OCI-LY1 (cell line): ENCODE results near the gene SS18L1.

ENCODE experiments used
- H2AFZ ChIP-seq: fragments of 200-600 bp; sonication (generic), shearing (Covaris generic); 2 replicates; pipeline ENCODE4 v1.6.0; 2014; ENCODE audit warnings: antibody characterized with exemption, mild to moderate bottlenecking, low read length
- H3F3A ChIP-seq: fragments of 200-600 bp; sonication (generic), shearing (Covaris generic); 2 replicates; pipeline ENCODE4 v1.6.0; 2014; ENCODE audit warnings: mild to moderate bottlenecking, antibody characterized with exemption, low read length, moderate library complexity; ENCODE audit not compliant: insufficient read depth
- H3K27ac ChIP-seq: fragments of 200-600 bp; sonication (generic); 2 replicates; pipeline ENCODE4 v1.5.1; 2014; ENCODE audit warnings: low read length, mixed run types, mild to moderate bottlenecking, low read depth; ENCODE audit not compliant: poor library complexity, severe bottlenecking
- H3K27me3 ChIP-seq: fragments of 200-600 bp; sonication (generic); 2 replicates; pipeline ENCODE4 v1.6.0; 2014; ENCODE audit warnings: antibody characterized with exemption, mild to moderate bottlenecking, low read length, moderate library complexity; ENCODE audit not compliant: insufficient read depth
- H3K36me3 ChIP-seq: fragments of 200-600 bp; sonication (generic); 2 replicates; pipeline ENCODE4 v1.6.1; 2014; ENCODE audit warnings: mild to moderate bottlenecking, antibody characterized with exemption, low read length, moderate library complexity, mixed read lengths; ENCODE audit not compliant: insufficient read depth
- H3K4me1 ChIP-seq: fragments of 200-600 bp; sonication (generic); 2 replicates; pipeline ENCODE4 v1.5.1; 2014; ENCODE audit warnings: mild to moderate bottlenecking, low read length, moderate library complexity; ENCODE audit not compliant: insufficient read depth, severe bottlenecking
- H3K4me2 ChIP-seq: fragments of 200-600 bp; sonication (generic), shearing (Covaris generic); 2 replicates; pipeline ENCODE4 v1.6.1; 2014; ENCODE audit warnings: low read length
- H3K4me3 ChIP-seq: fragments of 200-600 bp; sonication (generic); 2 replicates; pipeline ENCODE4 v1.5.1; 2014; ENCODE audit warnings: low read length, low read depth, mild to moderate bottlenecking, mixed read lengths; ENCODE audit not compliant: poor library complexity, severe bottlenecking
- H3K79me2 ChIP-seq: fragments of 200-600 bp; shearing (Covaris generic); 2 replicates; pipeline ENCODE4 v1.6.1; 2016; ENCODE audit warnings: mixed run types, low read length, mixed read lengths; ENCODE audit not compliant: insufficient read depth
- H3K9ac ChIP-seq: fragments of 200-600 bp; sonication (generic), shearing (Covaris generic); 2 replicates; pipeline ENCODE4 v1.6.1; 2014; ENCODE audit warnings: mild to moderate bottlenecking, low read length, mixed read lengths
- H3K9me2 ChIP-seq: fragments of 200-600 bp; sonication (generic), shearing (Covaris generic); 2 replicates; pipeline ENCODE4 v1.6.1; 2014; ENCODE audit warnings: low read depth, mild to moderate bottlenecking, low read length, mixed read lengths
- H3K9me3 ChIP-seq: fragments of 200-600 bp; shearing (Covaris generic); 2 replicates; pipeline ENCODE4 v1.6.1; 2014; ENCODE audit warnings: low read length, mixed read lengths
- H4K20me1 ChIP-seq: fragments of 200-600 bp; sonication (generic), shearing (Covaris generic); 2 replicates; pipeline ENCODE4 v1.6.0; 2016; ENCODE audit warnings: mild to moderate bottlenecking, low read length; ENCODE audit not compliant: insufficient read depth
- EZH2 ChIP-seq: fragments of 200-600 bp; sonication (generic), shearing (Covaris generic); IDR thresholded peaks from 2 replicates; pipeline ENCODE4 v1.8.0; 2017; ENCODE audit warnings: borderline replicate concordance, mixed run types, mild to moderate bottlenecking, antibody characterized with exemption, low read length, moderate library complexity, mixed read lengths
- TF ChIP-seq, protein P1 (sequence below): fragments of 200-600 bp; sonication (generic), shearing (Covaris generic); IDR thresholded peaks from 2 replicates; pipeline ENCODE4 v1.5.1; 2017; ENCODE audit warnings: mild to moderate bottlenecking, antibody characterized with exemption, low read length, moderate library complexity, mixed read lengths

The SS18L1 gene

DNA sequence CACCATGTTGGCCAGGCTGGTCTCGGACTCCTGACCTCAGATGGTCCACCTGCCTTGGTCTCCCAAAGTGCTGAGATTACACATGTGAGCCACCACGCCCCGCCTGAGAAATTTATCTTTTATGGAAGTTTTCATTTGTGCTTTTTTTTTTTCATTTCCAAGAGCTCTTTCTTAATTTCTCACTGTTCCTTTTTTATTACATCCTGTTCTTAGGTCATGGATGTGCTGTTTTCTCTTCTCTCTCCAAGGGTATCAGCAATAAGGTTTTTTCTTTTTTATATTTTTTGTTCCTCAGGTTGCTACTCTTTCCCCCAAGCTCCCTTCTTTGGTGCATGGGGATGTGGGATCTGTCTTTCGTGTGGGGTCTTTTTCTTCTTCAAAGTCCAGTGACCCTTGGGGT is 42.5 kb upstream of the SS18L1 start:
- no peak overlapping the region for H3K9ac ChIP-seq
- TF ChIP-seq EZH2, result no peak
- TF ChIP-seq, protein P1, sequence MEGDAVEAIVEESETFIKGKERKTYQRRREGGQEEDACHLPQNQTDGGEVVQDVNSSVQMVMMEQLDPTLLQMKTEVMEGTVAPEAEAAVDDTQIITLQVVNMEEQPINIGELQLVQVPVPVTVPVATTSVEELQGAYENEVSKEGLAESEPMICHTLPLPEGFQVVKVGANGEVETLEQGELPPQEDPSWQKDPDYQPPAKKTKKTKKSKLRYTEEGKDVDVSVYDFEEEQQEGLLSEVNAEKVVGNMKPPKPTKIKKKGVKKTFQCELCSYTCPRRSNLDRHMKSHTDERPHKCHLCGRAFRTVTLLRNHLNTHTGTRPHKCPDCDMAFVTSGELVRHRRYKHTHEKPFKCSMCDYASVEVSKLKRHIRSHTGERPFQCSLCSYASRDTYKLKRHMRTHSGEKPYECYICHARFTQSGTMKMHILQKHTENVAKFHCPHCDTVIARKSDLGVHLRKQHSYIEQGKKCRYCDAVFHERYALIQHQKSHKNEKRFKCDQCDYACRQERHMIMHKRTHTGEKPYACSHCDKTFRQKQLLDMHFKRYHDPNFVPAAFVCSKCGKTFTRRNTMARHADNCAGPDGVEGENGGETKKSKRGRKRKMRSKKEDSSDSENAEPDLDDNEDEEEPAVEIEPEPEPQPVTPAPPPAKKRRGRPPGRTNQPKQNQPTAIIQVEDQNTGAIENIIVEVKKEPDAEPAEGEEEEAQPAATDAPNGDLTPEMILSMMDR, result no peak
- no peaks in the 10 kb centered on the region for H4K20me1 ChIP-seq
- peaks cover 8% of the 10 kb centered on the region for H3K27me3 ChIP-seq
- no peaks in the 10 kb centered on the region for H3K79me2 ChIP-seq
- no peak overlapping the region for H3K4me2 ChIP-seq
- no peak overlapping the region for H3K27ac ChIP-seq
- no peak overlapping the region for H3K4me3 ChIP-seq
- no peaks in the 10 kb centered on the region for H3K9me2 ChIP-seq
- no peaks in the 10 kb centered on the region for H3F3A ChIP-seq
- no peaks in the 10 kb centered on the region for H3K4me1 ChIP-seq
- H3K36me3 ChIP-seq, result no peaks in the 10 kb centered on the region
- no peaks in the 10 kb centered on the region for H3K9me3 ChIP-seq
- no peak overlapping the region for H2AFZ ChIP-seq

DNA sequence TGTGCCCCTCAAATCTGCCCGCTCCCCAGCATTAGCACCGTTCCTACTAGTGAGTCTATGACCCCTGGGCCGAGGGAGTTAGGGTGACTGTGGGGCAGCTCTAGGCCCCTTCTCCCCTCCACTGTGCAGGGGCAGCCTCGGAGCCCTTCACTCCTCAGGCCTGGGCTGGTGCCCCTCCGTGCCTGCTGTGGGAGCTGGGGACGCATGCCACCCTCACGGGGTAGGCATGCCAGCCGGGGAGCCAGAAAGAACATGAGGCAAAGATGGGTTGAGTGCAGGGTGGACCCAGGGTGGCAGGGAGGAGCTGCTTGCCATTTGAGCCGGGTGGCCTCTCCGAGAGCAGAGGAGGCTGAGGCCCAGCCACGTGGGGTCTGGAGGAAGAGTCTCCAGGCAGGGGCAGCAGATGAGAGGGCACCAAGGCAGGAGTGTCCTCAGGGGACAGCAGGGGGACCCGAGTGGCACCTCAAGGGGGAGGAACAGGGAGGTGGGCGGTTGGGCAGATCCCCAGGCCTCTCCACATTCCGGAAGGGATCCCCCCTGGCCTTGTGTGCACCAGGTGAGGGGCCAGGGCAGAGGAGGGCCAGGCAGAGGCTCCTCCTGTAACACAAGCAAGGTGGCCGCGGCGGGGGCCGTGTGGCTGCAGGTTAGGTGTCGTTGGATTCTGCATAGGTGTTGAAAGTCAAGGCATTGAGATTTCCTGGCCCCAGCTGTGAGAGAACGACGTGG is 39.9 kb upstream of the SS18L1 start:
- no peaks in the 10 kb centered on the region for H3K79me2 ChIP-seq
- no peak overlapping the region for H3K4me2 ChIP-seq
- no peak overlapping the region for H3K9ac ChIP-seq
- H3K36me3 ChIP-seq, result no peaks in the 10 kb centered on the region
- no peaks in the 10 kb centered on the region for H3F3A ChIP-seq
- no peaks in the 10 kb centered on the region for H4K20me1 ChIP-seq
- H2AFZ ChIP-seq, result no peak overlapping the region
- no peak for TF ChIP-seq EZH2
- TF ChIP-seq, protein P1, result no peak
- peaks cover 8% of the 10 kb centered on the region for H3K27me3 ChIP-seq
- H3K9me2 ChIP-seq, result no peaks in the 10 kb centered on the region
- H3K4me1 ChIP-seq, result no peaks in the 10 kb centered on the region
- peaks cover 10% of the 10 kb centered on the region for H3K9me3 ChIP-seq
- H3K4me3 ChIP-seq, result no peak overlapping the region
- H3K27ac ChIP-seq, result no peak overlapping the region

DNA sequence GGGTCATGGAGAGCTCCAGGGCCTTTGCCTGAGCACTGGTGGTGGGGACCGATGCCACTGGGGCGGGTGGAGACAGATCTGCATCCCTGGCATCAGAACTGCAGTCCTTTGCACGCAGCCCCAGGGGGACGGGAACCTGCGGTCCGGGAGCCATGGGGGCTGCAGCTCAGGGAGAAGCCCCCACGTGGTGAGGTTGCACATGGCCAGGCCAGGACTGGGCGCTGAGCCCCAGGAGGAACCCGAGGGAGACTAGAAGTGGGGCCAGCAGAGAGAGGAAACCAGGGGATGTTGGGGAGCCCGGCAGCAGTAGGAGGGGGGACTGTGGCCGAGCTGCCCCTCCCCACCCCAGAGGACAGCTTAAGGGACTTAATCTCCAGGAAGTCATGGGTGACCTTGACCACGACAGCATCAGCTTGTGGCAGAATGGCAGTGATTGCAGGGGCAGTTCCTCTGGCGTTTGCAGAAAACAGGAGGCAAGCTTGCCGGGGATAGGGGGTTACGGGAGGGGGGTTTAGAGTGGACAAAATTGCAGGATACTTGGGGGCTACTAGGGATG is 39.3 kb upstream of the SS18L1 start:
- Histone ChIP-seq H3K27me3 (peaks cover 8% of the 10 kb centered on the region), H3K79me2 (no peaks in the 10 kb centered on the region), H3K9ac (no peak overlapping the region), H3K36me3 (no peaks in the 10 kb centered on the region), H3K27ac (no peak overlapping the region), H3K4me2 (no peak overlapping the region), H2AFZ (no peak overlapping the region), H3K9me2 (no peaks in the 10 kb centered on the region), H3K4me1 (no peaks in the 10 kb centered on the region), H4K20me1 (no peaks in the 10 kb centered on the region), H3F3A (no peaks in the 10 kb centered on the region), H3K4me3 (no peak overlapping the region), H3K9me3 (peaks cover 17% of the 10 kb centered on the region)
- TF ChIP-seq, protein P1, result no peak
- TF ChIP-seq EZH2, result no peak
